NOMO-1 treated with dmso at 0.1 percent for 144 hours (cell line): ENCODE results near the gene NCK1.

Experiments used
- DNase-seq: peaks from one replicate; lab custom pipeline; 2025; ENCODE audit not compliant: unreplicated experiment; lab: John Stamatoyannopoulos, UW

NCK1 gene

GRCh38 chr3:136861890-136862616 lies at the start of gene NCK1:
Gene NCK1 (plus strand): TSS chr3:136862208. CDS start chr3:136928002, 65,794 bp downstream.
- peak; percentile 99 for DNase-seq

- DNase-seq, result no peak
Observed at GRCh38 chr3:136817448-136817847, 44.6 kb upstream of the NCK1 start.

- DNase-seq, result no peak
Observed at GRCh38 chr3:136818191-136818768, 43.7 kb upstream of the NCK1 start.

GRCh38 chr3:136818769-136819391 lies 43.1 kb upstream of the NCK1 start, which contains the start of gene SLC35G2:
Gene SLC35G2 (plus strand): TSS chr3:136819126. CDS start chr3:136854461, 35,335 bp downstream.
- no peak for DNase-seq

- DNase-seq, result no peak
Observed at GRCh38 chr3:136819392-136819730, 42.6 kb upstream of the NCK1 start.

GRCh38 chr3:136819731-136820679 lies 42.0 kb upstream of the NCK1 start:
- DNase-seq, result no peak

- no peak for DNase-seq
Observed at GRCh38 chr3:136831461-136831860, 30.5 kb upstream of the NCK1 start.

GRCh38 chr3:136835089-136835812 lies 26.8 kb upstream of the NCK1 start:
- peak; percentile 28 for DNase-seq

- no peak for DNase-seq
Observed at GRCh38 chr3:136835813-136836510, 26.0 kb upstream of the NCK1 start.

GRCh38 chr3:136836511-136837156 lies 25.4 kb upstream of the NCK1 start:
- no peak for DNase-seq

GRCh38 chr3:136838641-136839555 lies 23.1 kb upstream of the NCK1 start:
- peak; percentile 38 for DNase-seq

GRCh38 chr3:136839556-136839931 lies 22.5 kb upstream of the NCK1 start:
- DNase-seq, result no peak

GRCh38 chr3:136840252-136840651 lies 21.8 kb upstream of the NCK1 start:
- no peak for DNase-seq

GRCh38 chr3:136842294-136842693 lies 19.7 kb upstream of the NCK1 start:
- no peak for DNase-seq

GRCh38 chr3:136844724-136845123 lies 17.3 kb upstream of the NCK1 start:
- DNase-seq, result no peak

- DNase-seq, result no peak
Observed at GRCh38 chr3:136852180-136852579, 9.8 kb upstream of the NCK1 start.

- peak; percentile 15 for DNase-seq
Observed at GRCh38 chr3:136856665-136857064, 5.3 kb upstream of the NCK1 start.

- DNase-seq, result no peak
Observed at GRCh38 chr3:136858381-136858780, 3.6 kb upstream of the NCK1 start.
